Natural killer cell (primary cell): ENCODE data around the gene IL1RAPL2. TPM values are rescaled to one million over a fixed set of nuclear protein-coding genes. Genes with fewer than 3 reads are reported as not detected.

Experiments
- ATAC-seq, 3 donors: fragments of 150-1000 bp in 2 of 3; fragments of 200-7000 bp in 1 of 3; cut with Tn5 transposase; 1 replicate in 1 of 3; 2 replicates in 2 of 3; pipeline ENCODE4 v1.10.0; 2021; ENCODE audit warnings: mild to moderate bottlenecking in 2 of 3, moderate library complexity in 2 of 3
- DNase-seq, 2 donors: peaks; one replicate each; pipeline versions ENCODE4 v3.0.0 to v3.0.0-alpha.2; 2013 to 2021; ENCODE audit warnings: mixed read lengths in 1 of 2
- H3K27ac ChIP-seq: one replicate; pipeline ENCODE4 v1.5.1; 2013; ENCODE audit warnings: mild to moderate bottlenecking, low read length
- H3K27me3 ChIP-seq: one replicate; pipeline ENCODE4 v1.6.1; 2013; ENCODE audit warnings: low read length; ENCODE audit not compliant: control insufficient read depth, insufficient read depth
- H3K36me3 ChIP-seq: one replicate; pipeline ENCODE4 v1.6.1; 2013; ENCODE audit warnings: low read length; ENCODE audit not compliant: control insufficient read depth, insufficient read depth
- H3K4me1 ChIP-seq: one replicate; pipeline ENCODE4 v1.6.1; 2013; ENCODE audit warnings: low read length; ENCODE audit not compliant: control insufficient read depth, insufficient read depth
- H3K4me3 ChIP-seq: one replicate; pipeline ENCODE4 v1.5.1; 2013; ENCODE audit warnings: low read length
- H3K9me3 ChIP-seq: one replicate; pipeline ENCODE4 v1.6.1; 2013; ENCODE audit warnings: low read length; ENCODE audit not compliant: control insufficient read depth, insufficient read depth
- H3K27ac Mint-ChIP-seq, 2 donors: one replicate each; pipeline ENCODE4 v1.8.0; 2022; ENCODE audit warnings: mild to moderate bottlenecking in 2 of 2, mixed read lengths in 2 of 2, moderate library complexity in 1 of 2
- H3K27me3 Mint-ChIP-seq, 2 donors: one replicate each; pipeline ENCODE4 v1.8.0; 2022; ENCODE audit warnings: low read depth in 2 of 2, mixed read lengths in 2 of 2
- H3K36me3 Mint-ChIP-seq: one replicate; pipeline ENCODE4 v1.8.0; 2022; ENCODE audit warnings: mixed read lengths
- H3K4me1 Mint-ChIP-seq, 2 donors: one replicate each; pipeline ENCODE4 v1.8.0; 2022; ENCODE audit warnings: mixed read lengths in 2 of 2
- H3K4me3 Mint-ChIP-seq: one replicate; pipeline ENCODE4 v1.8.0; 2022; ENCODE audit warnings: mild to moderate bottlenecking, moderate library complexity, mixed read lengths
- H3K9me3 Mint-ChIP-seq, 2 donors: one replicate each; pipeline ENCODE4 v1.8.0; 2022; ENCODE audit warnings: mixed read lengths in 2 of 2
- CTCF ChIP-seq: fragments of 200-600 bp; IDR thresholded peaks from one replicate; pipeline ENCODE4 v1.8.0; 2022; ENCODE audit warnings: antibody characterized with exemption
- WGBS: methylation state at CpG from one replicate; pipeline ENCODE4 v1.1.7; 2013; ENCODE audit warnings: missing lambda C conversion rate; ENCODE audit not compliant: insufficient coverage; 5-methylcytosine and 5-hydroxymethylcytosine counted together
- intact Hi-C: fragments of 100-400 bp; cut with micrococcal nuclease; formaldehyde crosslinking; loops from one replicate; pipeline ENCODE4 v1.14.2; 2022
- total RNA-seq, 4 donors: library from RNA; stranded (reverse); fragments of 120-200 nt in 1 of 4; gene quantifications; one replicate each; pipeline versions ENCODE4 v1.2.3 to v1.2.4, GENCODE V29; 2013 to 2022

Gene IL1RAPL2
- total RNA-seq, 3 donors from 2014 or later (not counting 1 experiment from before 2014, with no cell fraction given), result not detected

- Mint-ChIP-seq H3K36me3 (no peaks in the 10 kb centered on the region), H3K27ac (no peak overlapping the region), H3K27me3 (no peaks in the 10 kb centered on the region), H3K9me3 (peaks cover 6 to 9% of the 10 kb centered on the region in 2 donors), H3K4me3 (no peak overlapping the region), H3K4me1 (no peaks in the 10 kb centered on the region)
- no peak overlapping the region for H3K27ac ChIP-seq
- no peak overlapping the region for H3K4me3 ChIP-seq
- ATAC-seq (no peak), DNase-seq (no peak)
- no peaks in the 10 kb centered on the region for H3K27me3 ChIP-seq
- no peaks in the 10 kb centered on the region for H3K9me3 ChIP-seq
- H3K36me3 ChIP-seq, result no peaks in the 10 kb centered on the region
- intact Hi-C loops, result no loop called here
- H3K4me1 ChIP-seq, result no peaks in the 10 kb centered on the region
- TF ChIP-seq CTCF, result no peak
- WGBS, result 89% methylated on average over 2 of the region's 2 CpGs
Observed at GRCh38 chrX:104618106-104618895, 52.3 kb downstream of the IL1RAPL2 start.

GRCh38 chrX:104621781-104622180, 55.8 kb downstream of the IL1RAPL2 start:
- Histone ChIP-seq H3K27ac (no peak overlapping the region), H3K4me1 (no peaks in the 10 kb centered on the region), H3K4me3 (no peak overlapping the region), H3K27me3 (no peaks in the 10 kb centered on the region), H3K9me3 (no peaks in the 10 kb centered on the region), H3K36me3 (no peaks in the 10 kb centered on the region)
- H3K4me1 Mint-ChIP-seq, result no peaks in the 10 kb centered on the region
- no peak overlapping the region for H3K4me3 Mint-ChIP-seq
- DNase-seq (no peak), ATAC-seq (no peak)
- intact Hi-C loops, result no loop called here
- no peak overlapping the region for H3K27ac Mint-ChIP-seq
- WGBS, result 92% methylated on average over 1 of the region's 1 CpG
- H3K36me3 Mint-ChIP-seq, result no peaks in the 10 kb centered on the region
- peaks cover 2 to 7% of the 10 kb centered on the region in 2 donors for H3K9me3 Mint-ChIP-seq
- no peaks in the 10 kb centered on the region for H3K27me3 Mint-ChIP-seq
- no peak for TF ChIP-seq CTCF

- no peak for TF ChIP-seq CTCF
- no peaks in the 10 kb centered on the region for H3K36me3 Mint-ChIP-seq
- no peaks in the 10 kb centered on the region for H3K4me1 Mint-ChIP-seq
- intact Hi-C loops, result no loop called here
- H3K9me3 Mint-ChIP-seq, result peaks cover 7 to 15% of the 10 kb centered on the region in 2 donors
- H3K4me3 Mint-ChIP-seq, result no peak overlapping the region
- H3K36me3 ChIP-seq, result no peaks in the 10 kb centered on the region
- no peak overlapping the region for H3K4me3 ChIP-seq
- no peak overlapping the region for H3K27ac Mint-ChIP-seq
- no peaks in the 10 kb centered on the region for H3K27me3 ChIP-seq
- H3K27ac ChIP-seq, result no peak overlapping the region
- no peak for ATAC-seq
- 88% methylated on average over 4 of the region's 4 CpGs for WGBS
- peaks cover 5% of the 10 kb centered on the region for H3K9me3 ChIP-seq
- no peak for DNase-seq
- no peaks in the 10 kb centered on the region for H3K4me1 ChIP-seq
- no peaks in the 10 kb centered on the region for H3K27me3 Mint-ChIP-seq
Observed at GRCh38 chrX:104641176-104641575, 75.2 kb downstream of the IL1RAPL2 start.

- H3K36me3 Mint-ChIP-seq, result no peaks in the 10 kb centered on the region
- Histone ChIP-seq H3K27me3 (no peaks in the 10 kb centered on the region), H3K36me3 (no peaks in the 10 kb centered on the region), H3K9me3 (no peaks in the 10 kb centered on the region), H3K27ac (no peak overlapping the region), H3K4me1 (no peaks in the 10 kb centered on the region), H3K4me3 (no peak overlapping the region)
- peaks cover 6 to 8% of the 10 kb centered on the region in 2 donors for H3K9me3 Mint-ChIP-seq
- no peak for DNase-seq
- no peak overlapping the region for H3K4me3 Mint-ChIP-seq
- H3K27me3 Mint-ChIP-seq, result no peaks in the 10 kb centered on the region
- H3K27ac Mint-ChIP-seq, result no peak overlapping the region
- no peaks in the 10 kb centered on the region for H3K4me1 Mint-ChIP-seq
- no peak for TF ChIP-seq CTCF
- intact Hi-C loops, result no loop called here
- ATAC-seq, result no peak
- 85% methylated on average over 5 of the region's 5 CpGs for WGBS
Observed at GRCh38 chrX:104647084-104647483, 81.1 kb downstream of the IL1RAPL2 start.
